ENCODE measurements around the gene ITPK1. TPM values are rescaled to one million over a fixed set of nuclear protein-coding genes. Genes with fewer than 3 reads are reported as not detected.
A peak's percentile ranks its signal among the peaks of the same experiment; 100 is the strongest.

Gene ITPK1
- polyA plus RNA-seq, 1 donor from 2014 or later = 43.1 TPM

GRCh38 chr14:93059260-93059659 lies 56.5 kb downstream of the ITPK1 start:
- H3K36me3 Mint-ChIP-seq = no peaks in the 10 kb centered on the region
- no peaks in the 10 kb centered on the region for H3K9me3 Mint-ChIP-seq

GRCh38 chr14:93057586-93058280 lies 58.0 kb downstream of the ITPK1 start:
- Mint-ChIP-seq H3K4me3 (no peak overlapping the region), H3K9me3 (no peaks in the 10 kb centered on the region), H3K36me3 (no peaks in the 10 kb centered on the region), H3K27ac (peak overlapping the region in 1 of 3 donors; percentile 68), H3K27me3 (no peaks in the 10 kb centered on the region), H3K4me1 (peaks cover 23 to 31% (median 27%) of the 10 kb centered on the region in 3 donors)

More at GRCh38 chr14:93059260-93059659, 56.5 kb downstream of the ITPK1 start:
- Mint-ChIP-seq H3K27me3 (no peaks in the 10 kb centered on the region), H3K27ac (no peak overlapping the region), H3K4me1 (peaks cover 18 to 27% (median 27%) of the 10 kb centered on the region in 3 donors), H3K4me3 (no peak overlapping the region)

GRCh38 chr14:93056840-93057585 lies 58.7 kb downstream of the ITPK1 start:
- no peaks in the 10 kb centered on the region for H3K9me3 Mint-ChIP-seq
- H3K27me3 Mint-ChIP-seq = no peaks in the 10 kb centered on the region
- H3K27ac Mint-ChIP-seq = peak overlapping the region in 1 of 3 donors; percentile 86
- H3K4me3 Mint-ChIP-seq = peak overlapping the region in 1 of 4 donors; percentile 8
- peaks cover 23 to 29% (median 25%) of the 10 kb centered on the region in 3 donors for H3K4me1 Mint-ChIP-seq
- H3K36me3 Mint-ChIP-seq = no peaks in the 10 kb centered on the region

GRCh38 chr14:93056166-93056839 lies 59.4 kb downstream of the ITPK1 start:
- H3K9me3 Mint-ChIP-seq = no peaks in the 10 kb centered on the region
- H3K27ac Mint-ChIP-seq = peak overlapping the region in 1 of 3 donors; percentile 86
- H3K4me3 Mint-ChIP-seq = no peak overlapping the region
- no peaks in the 10 kb centered on the region for H3K36me3 Mint-ChIP-seq
- H3K27me3 Mint-ChIP-seq = no peaks in the 10 kb centered on the region
- peaks cover 16 to 24% (median 21%) of the 10 kb centered on the region in 3 donors for H3K4me1 Mint-ChIP-seq

- H3K36me3 Mint-ChIP-seq = no peaks in the 10 kb centered on the region
- no peaks in the 10 kb centered on the region for H3K27me3 Mint-ChIP-seq
- H3K9me3 Mint-ChIP-seq = no peaks in the 10 kb centered on the region
- H3K4me3 Mint-ChIP-seq = no peak overlapping the region
- H3K27ac Mint-ChIP-seq = peak overlapping the region in 1 of 3 donors; percentile 86
- peaks cover 14 to 19% (median 15%) of the 10 kb centered on the region in 3 donors for H3K4me1 Mint-ChIP-seq
These were observed 60.0 kb downstream of the ITPK1 start for GRCh38 chr14:93055651-93056115.

GRCh38 chr14:93054876-93055275 lies 60.8 kb downstream of the ITPK1 start:
- no peaks in the 10 kb centered on the region for H3K9me3 Mint-ChIP-seq
- H3K36me3 Mint-ChIP-seq = no peaks in the 10 kb centered on the region
- H3K4me3 Mint-ChIP-seq = no peak overlapping the region
- H3K27me3 Mint-ChIP-seq = no peaks in the 10 kb centered on the region
- H3K4me1 Mint-ChIP-seq = peaks cover 6 to 11% (median 6%) of the 10 kb centered on the region in 3 donors
- peak overlapping the region in 1 of 3 donors; percentile 88 for H3K27ac Mint-ChIP-seq

GRCh38 chr14:93054006-93054405 lies 61.7 kb downstream of the ITPK1 start:
- H3K27me3 Mint-ChIP-seq = no peaks in the 10 kb centered on the region
- no peaks in the 10 kb centered on the region for H3K9me3 Mint-ChIP-seq
- H3K4me1 Mint-ChIP-seq = peaks cover 5 to 11% (median 6%) of the 10 kb centered on the region in 3 donors
- H3K27ac Mint-ChIP-seq = peak overlapping the region in 2 of 3 donors; percentile 42 to 64
- H3K36me3 Mint-ChIP-seq = no peaks in the 10 kb centered on the region
- H3K4me3 Mint-ChIP-seq = no peak overlapping the region

GRCh38 chr14:93051600-93052546 lies 63.9 kb downstream of the ITPK1 start:
- Mint-ChIP-seq H3K36me3 (no peaks in the 10 kb centered on the region), H3K4me1 (peaks cover 3 to 10% (median 5%) of the 10 kb centered on the region in 3 donors), H3K27me3 (no peaks in the 10 kb centered on the region), H3K27ac (no peak overlapping the region), H3K9me3 (no peaks in the 10 kb centered on the region), H3K4me3 (no peak overlapping the region)

- Mint-ChIP-seq H3K9me3 (no peaks in the 10 kb centered on the region), H3K4me1 (peaks cover 9 to 15% (median 12%) of the 10 kb centered on the region in 3 donors), H3K27ac (no peak overlapping the region), H3K4me3 (no peak overlapping the region), H3K36me3 (no peaks in the 10 kb centered on the region), H3K27me3 (no peaks in the 10 kb centered on the region)
These were observed 65.0 kb downstream of the ITPK1 start for GRCh38 chr14:93050761-93051160.

- H3K36me3 Mint-ChIP-seq = no peaks in the 10 kb centered on the region
- H3K4me1 Mint-ChIP-seq = peaks cover 16 to 24% (median 20%) of the 10 kb centered on the region in 3 donors
- no peak overlapping the region for H3K4me3 Mint-ChIP-seq
- H3K9me3 Mint-ChIP-seq = no peaks in the 10 kb centered on the region
- H3K27me3 Mint-ChIP-seq = no peaks in the 10 kb centered on the region
- no peak overlapping the region for H3K27ac Mint-ChIP-seq
These were observed 65.8 kb downstream of the ITPK1 start for GRCh38 chr14:93049867-93050331.

- H3K36me3 Mint-ChIP-seq = no peaks in the 10 kb centered on the region
- no peaks in the 10 kb centered on the region for H3K27me3 Mint-ChIP-seq
- peaks cover 22 to 28% (median 25%) of the 10 kb centered on the region in 3 donors for H3K4me1 Mint-ChIP-seq
- H3K9me3 Mint-ChIP-seq = no peaks in the 10 kb centered on the region
- H3K27ac Mint-ChIP-seq = no peak overlapping the region
- H3K4me3 Mint-ChIP-seq = no peak overlapping the region
These were observed 66.4 kb downstream of the ITPK1 start for GRCh38 chr14:93049315-93049714.

GRCh38 chr14:93048843-93049242 lies 66.9 kb downstream of the ITPK1 start:
- H3K36me3 Mint-ChIP-seq = no peaks in the 10 kb centered on the region
- no peak overlapping the region for H3K27ac Mint-ChIP-seq
- H3K4me1 Mint-ChIP-seq = peaks cover 25 to 31% (median 26%) of the 10 kb centered on the region in 3 donors
- no peaks in the 10 kb centered on the region for H3K9me3 Mint-ChIP-seq
- H3K4me3 Mint-ChIP-seq = no peak overlapping the region
- H3K27me3 Mint-ChIP-seq = no peaks in the 10 kb centered on the region

- Mint-ChIP-seq H3K27ac (no peak overlapping the region), H3K4me1 (peaks cover 32 to 33% (median 33%) of the 10 kb centered on the region in 3 donors), H3K36me3 (peaks cover 2% of the 10 kb centered on the region)
These were observed 68.1 kb downstream of the ITPK1 start for GRCh38 chr14:93047661-93048060.

GRCh38 chr14:93047157-93047556 lies 68.6 kb downstream of the ITPK1 start:
- Mint-ChIP-seq H3K36me3 (peaks cover 2% of the 10 kb centered on the region), H3K27me3 (peaks cover 2% of the 10 kb centered on the region), H3K4me3 (peak overlapping the region in 2 of 4 donors; percentile 9 to 57), H3K4me1 (peaks cover 33 to 38% (median 36%) of the 10 kb centered on the region in 3 donors), H3K9me3 (no peaks in the 10 kb centered on the region), H3K27ac (no peak overlapping the region)

More at GRCh38 chr14:93047661-93048060, 68.1 kb downstream of the ITPK1 start:
- no peaks in the 10 kb centered on the region for H3K9me3 Mint-ChIP-seq
- H3K27me3 Mint-ChIP-seq = no peaks in the 10 kb centered on the region
- no peak overlapping the region for H3K4me3 Mint-ChIP-seq

Data from IgD-negative memory B cell (primary cell).